ENCODE results near the gene EFHC1. TPM values are rescaled to one million over a fixed set of nuclear protein-coding genes. Genes with fewer than 3 reads are reported as not detected.

EFHC1 gene
- total RNA-seq, 2 experiments from 2014 or later: 20.7 to 24.8 TPM

GRCh38 chr6:52497652-52498408 is 77.7 kb downstream of the EFHC1 start:
- Histone ChIP-seq H3K4me3 (ENCODE audit: low read depth, low read length, poor library complexity, severe bottlenecking) (peak overlapping the region; percentile 59), H3K9me2 (ENCODE audit: insufficient read depth, low read length) (no peaks in the 10 kb centered on the region), H3K4me1 (ENCODE audit: insufficient read depth, low read length, poor library complexity, severe bottlenecking) (peaks cover 75% of the 10 kb centered on the region), H2AFZ (ENCODE audit: low read length) (peak overlapping the region; percentile 60; the same call in 1 of the 2 replicates), H3K27ac (ENCODE audit: low read depth, low read length, poor library complexity, severe bottlenecking) (peak overlapping the region; percentile 99), H3K36me3 (ENCODE audit: insufficient read depth, low read length) (peaks cover 24% of the 10 kb centered on the region), H3K4me2 (ENCODE audit: low read length) (peak overlapping the region; percentile 92), H4K20me1 (ENCODE audit: insufficient read depth, low read length) (no peaks in the 10 kb centered on the region), H3K9me3 (ENCODE audit: low read length) (no peaks in the 10 kb centered on the region), H3K79me2 (ENCODE audit: insufficient read depth, low read depth, low read length) (no peaks in the 10 kb centered on the region)
- ChIA-PET CTCF (ENCODE audit: unreplicated experiment) (interaction anchor here (0.6 to 2.2 kb wide), 3 partner anchors 11 to 78 kb away, joined by 3 to 9 read pairs (median 5); partner anchors contain the start of gene EFHC1), POLR2A (interaction anchor here (1.0 to 10.2 kb wide), 12 partner anchors 31 to 170 kb away, joined by 3 to 129 read pairs (median 4); partner anchors contain the start of genes EFHC1 and TRAM2)
- intact Hi-C loops (cut with micrococcal nuclease; ENCODE audit: unreplicated experiment): loop anchor here (1.0 to 2.0 kb wide), 4 partner anchors 39 to 213 kb away; partner anchors contain the start of genes MCM3 and TRAM2
- BruUV-seq (replicated peaks): TSS peak; percentile 63
- peak; percentile 95 for DNase-seq (ENCODE audit: low spot score)
- TF ChIP-seq CTCF (conservative IDR thresholded peaks at IDR 0.05; ENCODE audit: low read length): no peak
- no peak for TF ChIP-seq EZH2phosphoT487 (IDR thresholded peaks at IDR 0.05; ENCODE audit: borderline replicate concordance, low read depth, low read length)

GRCh38 chr6:52498538-52499017 is 78.4 kb downstream of the EFHC1 start:
- peak; percentile 77 for DNase-seq (ENCODE audit: low spot score)
- peaks cover 77% of the 10 kb centered on the region for H3K4me1 ChIP-seq (ENCODE audit: insufficient read depth, low read length, poor library complexity, severe bottlenecking)
- H3K9me2 ChIP-seq (ENCODE audit: insufficient read depth, low read length): no peaks in the 10 kb centered on the region
- H3K79me2 ChIP-seq (ENCODE audit: insufficient read depth, low read depth, low read length): no peaks in the 10 kb centered on the region
- peaks cover 31% of the 10 kb centered on the region for H3K36me3 ChIP-seq (ENCODE audit: insufficient read depth, low read length)
- intact Hi-C loops (cut with micrococcal nuclease; ENCODE audit: unreplicated experiment): loop anchor here (2.0 kb wide), 1 partner anchor 214 kb away; the partner anchor contains the start of gene MCM3
- BruUV-seq (replicated peaks): no TSS peak
- H3K9me3 ChIP-seq (ENCODE audit: low read length): no peaks in the 10 kb centered on the region
- peak overlapping the region; percentile 92 for H3K4me2 ChIP-seq (ENCODE audit: low read length)
- H2AFZ ChIP-seq (ENCODE audit: low read length): peak overlapping the region; percentile 60; the same call in 1 of the 2 replicates
- TF ChIP-seq CTCF (conservative IDR thresholded peaks at IDR 0.05; ENCODE audit: low read length) (no peak), EZH2phosphoT487 (IDR thresholded peaks at IDR 0.05; ENCODE audit: borderline replicate concordance, low read depth, low read length) (no peak)
- peak overlapping the region; percentile 59 for H3K4me3 ChIP-seq (ENCODE audit: low read depth, low read length, poor library complexity, severe bottlenecking)
- ChIA-PET POLR2A (interaction anchor here (0.5 to 10.2 kb wide), 20 partner anchors 10 to 164 kb away, joined by 3 to 129 read pairs (median 5); partner anchors contain the start of genes EFHC1 and TRAM2), CTCF (ENCODE audit: unreplicated experiment) (interaction anchor here (0.7 to 2.2 kb wide), 4 partner anchors 26 to 153 kb away, joined by 3 to 9 read pairs (median 4); partner anchors contain the start of gene EFHC1)
- H3K27ac ChIP-seq (ENCODE audit: low read depth, low read length, poor library complexity, severe bottlenecking): peak overlapping the region; percentile 99
- no peaks in the 10 kb centered on the region for H4K20me1 ChIP-seq (ENCODE audit: insufficient read depth, low read length)
